ENCODE results near the gene TSC22D3. TPM values are rescaled to one million over a fixed set of nuclear protein-coding genes. Genes with fewer than 3 reads are reported as not detected.

TSC22D3 gene
- polyA plus RNA-seq, 6 donors from 2014 or later, result 962 to 3,491 (median 1,874) TPM

Other genes with a start within 250 kb of the TSC22D3 start
- gene PRPS1, start 147.3 kb downstream of the TSC22D3 start, polyA plus RNA-seq (ENCODE audit: low read depth in 6 of 6), result 10 to 100 TPM; 49.4 to 74.9 (median 53.8) TPM
- under 1 TPM in 1 of 6 donors, not detected in 5; 0.15 TPM for gene NCBP2L, start 1.9 kb upstream of the TSC22D3 start, polyA plus RNA-seq (ENCODE audit: low read depth in 6 of 6)
- 1 to 10 TPM in 2 of 6 donors, under 1 TPM in 3, not detected in 1; 0.31 to 1.7 (median 0.70) TPM for gene MID2, start 50.1 kb upstream of the TSC22D3 start, polyA plus RNA-seq (ENCODE audit: low read depth in 6 of 6)
- not detected for gene TEX13B, start 206.6 kb upstream of the TSC22D3 start, polyA plus RNA-seq (ENCODE audit: low read depth in 6 of 6)